Measurements from ENCODE around the gene AP3D1.

DNA sequence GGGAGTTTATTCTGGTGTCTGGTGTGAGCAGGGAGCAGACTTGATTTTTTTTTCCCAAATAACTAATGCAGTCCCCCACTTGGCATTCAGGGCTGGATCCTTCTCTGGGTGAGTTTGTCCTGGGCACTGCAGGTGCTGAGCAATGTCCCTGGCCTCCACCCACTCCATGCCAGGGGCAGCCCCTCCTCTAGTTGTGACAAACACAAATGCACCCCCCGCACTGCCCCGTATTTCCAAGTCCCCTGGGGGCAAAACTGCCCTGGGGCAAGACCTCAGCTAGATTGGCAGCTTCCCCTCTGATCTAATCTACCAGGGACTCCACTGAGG lies 61.7 kb downstream of the AP3D1 start:
- no peak for TF ChIP-seq EP300 (IDR thresholded peaks at IDR 0.05; ENCODE audit: low read depth)
- TF ChIP-seq, protein P1, sequence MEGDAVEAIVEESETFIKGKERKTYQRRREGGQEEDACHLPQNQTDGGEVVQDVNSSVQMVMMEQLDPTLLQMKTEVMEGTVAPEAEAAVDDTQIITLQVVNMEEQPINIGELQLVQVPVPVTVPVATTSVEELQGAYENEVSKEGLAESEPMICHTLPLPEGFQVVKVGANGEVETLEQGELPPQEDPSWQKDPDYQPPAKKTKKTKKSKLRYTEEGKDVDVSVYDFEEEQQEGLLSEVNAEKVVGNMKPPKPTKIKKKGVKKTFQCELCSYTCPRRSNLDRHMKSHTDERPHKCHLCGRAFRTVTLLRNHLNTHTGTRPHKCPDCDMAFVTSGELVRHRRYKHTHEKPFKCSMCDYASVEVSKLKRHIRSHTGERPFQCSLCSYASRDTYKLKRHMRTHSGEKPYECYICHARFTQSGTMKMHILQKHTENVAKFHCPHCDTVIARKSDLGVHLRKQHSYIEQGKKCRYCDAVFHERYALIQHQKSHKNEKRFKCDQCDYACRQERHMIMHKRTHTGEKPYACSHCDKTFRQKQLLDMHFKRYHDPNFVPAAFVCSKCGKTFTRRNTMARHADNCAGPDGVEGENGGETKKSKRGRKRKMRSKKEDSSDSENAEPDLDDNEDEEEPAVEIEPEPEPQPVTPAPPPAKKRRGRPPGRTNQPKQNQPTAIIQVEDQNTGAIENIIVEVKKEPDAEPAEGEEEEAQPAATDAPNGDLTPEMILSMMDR (IDR thresholded peaks at IDR 0.05) = no peak
- TF ChIP-seq POLR2A (IDR thresholded peaks at IDR 0.05) = no peak
- no peak for TF ChIP-seq POLR2AphosphoS5 (IDR thresholded peaks at IDR 0.05)

Measured in transverse colon (tissue), 4 donors.